RWPE1 (cell line): ENCODE results near the gene TBC1D20.
A peak's percentile ranks its signal among the peaks of the same experiment; 100 is the strongest.

Experiments
- CTCF ChIA-PET: fragments of 350-600 bp; sonication (Branson Sonifier 250); formaldehyde crosslinking; extraction: SDS; loops from one replicate; lab custom pipeline; 2021; lab: Yijun Ruan, JAX
- POLR2A ChIA-PET: fragments of 400-600 bp; formaldehyde crosslinking; extraction: SDS; loops from one replicate; lab custom pipeline; 2020; ENCODE audit warnings: antibody characterized with exemption; ENCODE audit not compliant: low non-redundant PET; lab: Yijun Ruan, JAX
- DNase-seq: peaks from one replicate; pipeline ENCODE4 v3.0.0; 2012; ENCODE audit warnings: low spot score
- H3K27ac ChIP-seq: fragments of 450-650 bp; 2 replicates; pipeline ENCODE4 v1.5.1; 2017
- TF ChIP-seq, protein P1 (sequence below): fragments of 450-650 bp; conservative IDR thresholded peaks from 2 replicates; pipeline ENCODE4 v1.5.1; 2017; ENCODE audit warnings: low read depth, mild to moderate bottlenecking

The TBC1D20 gene

GRCh38 chr20:430091-430999 lies 32.0 kb downstream of the TBC1D20 start:
- no peak for DNase-seq
- ChIA-PET CTCF (interaction anchor here (0.5 to 2.6 kb wide), 5 partner anchors 23 to 235 kb away, joined by 3 to 9 read pairs (median 6); no protein-coding TSS in a partner anchor), POLR2A (no interaction called here)
- peak overlapping the region; percentile 66 for H3K27ac ChIP-seq
- TF ChIP-seq, protein P1, sequence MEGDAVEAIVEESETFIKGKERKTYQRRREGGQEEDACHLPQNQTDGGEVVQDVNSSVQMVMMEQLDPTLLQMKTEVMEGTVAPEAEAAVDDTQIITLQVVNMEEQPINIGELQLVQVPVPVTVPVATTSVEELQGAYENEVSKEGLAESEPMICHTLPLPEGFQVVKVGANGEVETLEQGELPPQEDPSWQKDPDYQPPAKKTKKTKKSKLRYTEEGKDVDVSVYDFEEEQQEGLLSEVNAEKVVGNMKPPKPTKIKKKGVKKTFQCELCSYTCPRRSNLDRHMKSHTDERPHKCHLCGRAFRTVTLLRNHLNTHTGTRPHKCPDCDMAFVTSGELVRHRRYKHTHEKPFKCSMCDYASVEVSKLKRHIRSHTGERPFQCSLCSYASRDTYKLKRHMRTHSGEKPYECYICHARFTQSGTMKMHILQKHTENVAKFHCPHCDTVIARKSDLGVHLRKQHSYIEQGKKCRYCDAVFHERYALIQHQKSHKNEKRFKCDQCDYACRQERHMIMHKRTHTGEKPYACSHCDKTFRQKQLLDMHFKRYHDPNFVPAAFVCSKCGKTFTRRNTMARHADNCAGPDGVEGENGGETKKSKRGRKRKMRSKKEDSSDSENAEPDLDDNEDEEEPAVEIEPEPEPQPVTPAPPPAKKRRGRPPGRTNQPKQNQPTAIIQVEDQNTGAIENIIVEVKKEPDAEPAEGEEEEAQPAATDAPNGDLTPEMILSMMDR: no peak

- TF ChIP-seq, protein P1: no peak
- peak overlapping the region; percentile 66 for H3K27ac ChIP-seq
- POLR2A ChIA-PET: interaction anchor here (0.5 kb wide), 1 partner anchor 27 kb away, joined by 5 read pairs; no protein-coding TSS in a partner anchor
- DNase-seq: no peak
- CTCF ChIA-PET: interaction anchor here (0.6 kb wide), 1 partner anchor 62 kb away, joined by 3 read pairs; no protein-coding TSS in a partner anchor
Observed at GRCh38 chr20:428658-429200, 33.6 kb downstream of the TBC1D20 start.

GRCh38 chr20:427849-428657 lies 34.3 kb downstream of the TBC1D20 start:
- DNase-seq: no peak
- TF ChIP-seq, protein P1: no peak
- POLR2A ChIA-PET: interaction anchor here (0.5 kb wide), 1 partner anchor 27 kb away, joined by 5 read pairs; no protein-coding TSS in a partner anchor
- CTCF ChIA-PET: interaction anchor here (0.6 kb wide), 2 partner anchors 236 to 1033 kb away, joined by 3 read pairs; no protein-coding TSS in a partner anchor
- peak overlapping the region; percentile 66 for H3K27ac ChIP-seq

DNA sequence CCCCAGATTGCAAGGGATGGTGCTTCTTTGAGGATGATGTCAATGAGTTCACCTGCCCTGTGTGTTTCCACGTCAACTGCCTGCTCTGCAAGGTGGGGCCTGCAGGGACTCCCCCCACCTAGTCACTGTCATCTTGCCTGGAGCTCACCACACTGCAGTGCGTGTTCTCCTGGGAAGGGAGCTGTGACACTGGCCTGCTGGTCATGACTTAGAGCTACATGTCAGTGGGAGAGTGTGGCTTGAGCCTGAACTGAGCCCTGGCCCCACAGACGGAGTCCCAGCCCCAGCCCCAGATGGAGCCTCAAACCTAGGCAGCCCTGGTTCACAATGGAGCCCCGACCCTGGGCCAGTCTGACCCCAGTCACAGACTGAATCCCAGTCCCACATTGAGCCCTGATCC lies 34.9 kb downstream of the TBC1D20 start:
- DNase-seq: no peak
- POLR2A ChIA-PET: no interaction called here
- TF ChIP-seq, protein P1: no peak

DNA sequence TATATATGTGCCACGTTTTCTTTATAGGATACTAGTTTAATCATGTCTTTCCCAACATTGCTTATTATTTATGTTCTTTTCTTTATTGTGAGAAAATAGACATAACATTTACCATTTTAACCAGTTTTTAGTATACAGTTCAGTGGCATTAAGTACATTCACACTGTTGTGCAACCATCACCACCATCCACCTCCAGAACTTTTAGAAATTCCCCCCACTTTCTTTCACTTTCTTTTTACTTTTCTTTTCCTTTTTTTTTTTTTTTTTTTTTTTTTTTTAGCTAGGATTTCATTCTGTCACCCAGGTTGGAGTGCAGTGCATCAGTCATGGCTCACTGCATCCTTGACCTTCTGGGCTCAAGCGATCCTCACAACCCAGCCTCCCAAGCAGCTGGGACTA lies 35.8 kb downstream of the TBC1D20 start:
- no peak overlapping the region for H3K27ac ChIP-seq
- DNase-seq: no peak
- CTCF ChIA-PET: no interaction called here
- POLR2A ChIA-PET: no interaction called here
- TF ChIP-seq, protein P1: no peak

More for the DNA sequence above, 34.9 kb downstream of the TBC1D20 start:
- CTCF ChIA-PET: interaction anchor here (0.6 kb wide), 1 partner anchor 237 kb away, joined by 3 read pairs; no protein-coding TSS in a partner anchor
- H3K27ac ChIP-seq: peak overlapping the region; percentile 66; the same call in 1 of the 2 replicates
